Stimulated activated CD8-positive, alpha-beta memory T cell treated with anti-CD3 and anti-CD28 coated beads, Interleukin-15, amount 100 ng/mL, for 48 hours (primary cell): ENCODE data around the gene KRT6A.
"Not testable (repeated sequence)": the region's sequence is repeated elsewhere in the genome, so short reads cannot be mapped to it uniquely, and the experiment has no call there.

Experiments used
- DNase-seq, 2 donors: peaks; one replicate each; pipeline ENCODE4 v3.0.0-alpha.2; 2020; ENCODE audit warnings: low read depth in 2 of 2

KRT6A gene

DNA sequence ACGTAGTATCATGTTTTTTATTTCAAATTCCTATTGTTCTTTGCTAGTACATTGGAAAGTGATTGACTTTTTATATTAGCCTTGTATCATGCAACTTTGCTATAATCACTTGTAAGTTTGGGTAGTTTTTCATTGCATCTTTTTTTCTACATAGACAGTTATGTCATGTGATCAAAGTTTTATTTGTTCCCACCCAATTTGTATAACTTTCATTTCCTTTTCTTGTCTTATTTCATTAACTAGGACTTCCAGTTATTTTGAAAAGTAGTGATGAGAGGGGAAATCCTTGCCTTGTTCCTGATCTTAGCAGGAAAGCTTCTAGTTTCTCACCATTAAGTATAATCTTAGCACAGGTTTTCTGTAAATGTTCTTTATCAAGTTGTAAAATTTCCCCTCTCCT is 9.8 kb upstream of the KRT6A start:
- no peak for DNase-seq

DNA sequence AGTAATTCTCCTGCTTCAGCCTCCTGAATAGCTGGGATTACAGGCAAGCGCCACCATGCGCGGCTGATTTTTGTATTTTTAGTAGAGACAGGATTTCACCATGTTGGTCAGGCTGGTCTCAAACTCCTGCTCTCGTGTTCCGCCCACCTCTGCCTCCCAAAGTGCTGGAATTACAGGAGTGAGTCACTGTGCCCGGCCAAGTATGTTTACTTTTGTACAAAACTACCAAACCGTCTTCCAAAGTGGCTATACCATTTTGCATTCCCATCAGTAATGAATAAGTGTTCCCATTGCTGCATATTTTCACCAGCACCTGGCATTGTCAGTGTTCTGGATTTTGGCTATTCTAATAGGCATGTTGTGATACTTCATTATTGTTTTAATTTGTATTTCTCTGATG is 8.4 kb upstream of the KRT6A start:
- no peak for DNase-seq

DNA sequence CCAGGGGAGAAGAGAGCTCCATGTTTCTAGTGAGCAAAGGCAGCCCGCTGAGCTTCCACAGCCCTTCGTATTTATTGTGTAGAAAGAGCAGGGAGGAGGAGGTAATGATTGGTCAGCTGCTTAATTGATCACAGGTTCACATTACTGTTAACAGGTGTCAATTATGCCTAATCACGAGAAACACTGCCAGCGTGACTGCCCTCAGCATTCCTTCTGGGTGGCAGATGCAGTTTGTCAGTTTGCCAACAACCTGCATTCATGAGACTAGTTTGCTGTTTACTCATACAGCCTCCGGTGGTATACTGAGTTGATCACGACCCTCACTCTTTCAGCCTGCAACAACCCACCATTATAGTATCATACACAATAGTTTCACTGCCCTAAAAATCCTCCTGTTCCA is 7.5 kb upstream of the KRT6A start:
- DNase-seq, result not testable (repeated sequence)

DNA sequence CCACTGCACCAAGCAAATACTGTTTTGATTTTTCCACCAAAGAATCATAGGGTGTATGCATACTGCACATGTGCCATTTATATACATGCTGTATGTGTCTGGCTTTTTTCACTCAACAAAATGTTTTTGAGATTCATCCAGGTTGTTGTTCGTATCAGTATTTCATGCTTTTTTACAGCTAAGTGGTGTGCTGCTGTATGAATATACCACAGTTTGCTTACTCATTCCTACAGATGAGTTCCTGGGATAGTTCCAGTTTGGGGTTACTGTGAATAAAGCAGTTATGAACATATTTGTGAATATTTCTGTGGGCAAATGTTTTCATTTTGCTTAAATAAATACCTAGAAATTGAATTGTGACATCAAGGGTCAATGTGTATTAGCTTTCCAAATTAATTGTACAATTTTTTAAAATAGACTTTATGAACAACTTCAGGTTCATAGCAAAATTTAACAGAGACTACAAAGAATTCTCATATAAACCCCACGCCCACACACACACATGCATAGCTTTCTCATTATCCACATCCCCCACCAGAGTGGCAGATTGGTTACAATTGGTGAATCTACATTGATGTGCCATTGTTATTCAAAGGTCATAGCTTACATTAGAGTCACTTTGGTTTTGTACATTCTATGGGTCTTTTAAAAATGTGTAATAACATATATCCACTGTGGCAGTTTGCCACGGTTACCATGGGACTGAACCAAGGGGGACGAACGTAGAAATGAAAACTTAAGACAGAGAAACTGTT is 6.9 kb upstream of the KRT6A start:
- DNase-seq, result no peak

DNA sequence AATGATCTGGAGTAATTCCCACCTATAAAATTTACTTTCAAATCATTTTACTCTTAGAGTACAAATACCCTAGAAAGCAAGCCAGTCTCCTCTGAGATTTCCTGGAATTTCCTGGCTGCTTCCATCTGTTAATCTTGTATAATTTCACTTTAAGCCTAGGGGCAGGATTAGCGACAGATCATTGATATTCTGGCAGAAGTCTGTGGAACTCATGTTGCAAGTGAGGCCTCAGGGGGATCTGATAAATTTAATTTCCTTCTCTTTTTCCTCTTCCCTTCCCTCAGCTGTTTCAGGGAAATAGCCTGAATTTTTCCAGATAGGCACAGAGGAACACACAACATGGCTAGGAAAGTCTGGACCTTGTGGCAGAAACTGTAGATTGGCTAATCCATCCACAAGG is 5.9 kb upstream of the KRT6A start:
- no peak for DNase-seq

DNA sequence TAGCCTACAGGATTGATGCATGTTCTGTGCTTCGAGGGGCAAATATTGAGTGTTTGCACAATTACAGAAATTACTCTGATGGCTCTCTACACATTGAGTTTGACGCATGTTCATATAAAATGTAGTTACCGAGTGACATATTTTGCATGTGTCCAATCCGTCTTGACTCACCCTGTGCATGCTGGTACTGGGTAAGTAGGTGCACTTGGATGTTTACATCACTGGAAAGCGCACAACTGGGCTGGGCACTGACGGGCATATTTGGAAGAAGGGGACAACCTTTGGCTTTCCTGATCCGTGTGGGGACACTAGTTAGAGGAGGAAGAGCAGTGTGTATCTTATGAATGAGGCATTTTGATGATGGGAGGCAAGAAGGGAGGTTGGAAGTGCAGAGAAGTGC is 4.9 kb upstream of the KRT6A start:
- DNase-seq, result no peak

DNA sequence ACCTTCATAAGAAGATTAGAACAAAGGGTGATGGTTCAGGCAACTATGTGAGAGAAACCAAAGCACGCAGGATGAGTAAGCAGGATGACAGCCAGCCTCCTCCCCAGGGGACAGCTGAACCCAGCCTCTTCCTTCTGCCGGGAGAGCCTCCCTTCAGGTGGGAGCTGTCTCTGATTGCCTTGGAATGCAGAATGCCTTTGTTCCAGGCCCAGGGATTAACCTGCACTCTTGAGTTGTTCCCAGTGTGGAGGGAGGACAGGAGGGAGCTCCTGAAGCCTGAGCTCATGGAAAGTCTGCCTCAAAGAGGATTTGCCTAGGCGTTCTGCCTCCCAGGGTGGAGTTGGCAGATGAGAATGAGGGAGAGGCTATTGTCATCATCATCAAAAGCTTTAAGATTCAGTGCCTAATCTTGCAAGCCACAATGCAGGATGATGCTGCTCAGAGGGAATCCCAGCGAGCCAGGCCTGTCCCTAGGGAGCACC is 3.6 kb upstream of the KRT6A start:
- no peak for DNase-seq

DNA sequence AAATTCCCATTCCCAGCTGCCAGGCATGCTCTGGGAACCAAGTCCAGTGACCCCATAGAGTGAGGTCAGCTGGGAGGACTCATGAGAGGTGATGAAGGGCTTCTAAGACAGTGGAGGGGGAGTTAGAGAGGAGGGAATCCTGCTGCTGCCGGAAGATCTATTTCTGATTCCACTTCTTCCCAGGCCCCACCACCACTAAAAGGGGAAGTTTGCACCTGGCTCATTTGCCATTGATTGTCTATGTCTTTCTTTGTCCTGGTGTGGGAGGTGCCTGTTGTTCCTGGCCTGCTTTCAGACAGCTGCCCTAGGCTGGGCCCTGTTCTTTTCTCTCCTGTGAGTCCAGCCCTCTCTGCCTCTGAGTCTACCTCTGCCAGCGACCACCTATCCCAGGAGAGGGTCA is 3.0 kb upstream of the KRT6A start:
- DNase-seq, result no peak

DNA sequence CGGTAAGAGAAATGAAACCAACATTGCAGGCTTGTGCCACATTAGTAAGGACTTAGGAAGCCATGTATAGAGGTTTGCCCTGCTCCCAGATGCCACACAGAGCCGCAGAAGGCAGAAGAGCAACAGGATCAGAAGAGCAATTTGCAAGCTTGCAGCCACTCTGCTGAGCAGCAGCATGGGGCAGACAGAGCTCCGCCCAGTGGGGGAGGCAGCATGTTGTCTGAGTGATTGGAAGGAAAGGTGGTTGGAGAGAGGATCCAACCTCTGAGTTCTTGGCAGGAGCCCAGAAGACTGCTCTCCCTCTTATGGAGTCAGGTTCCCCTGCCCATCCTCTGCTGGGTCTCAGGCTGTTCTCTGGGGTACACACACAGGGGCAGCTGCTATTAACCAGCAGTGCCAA is 2.3 kb upstream of the KRT6A start:
- DNase-seq, result no peak

DNA sequence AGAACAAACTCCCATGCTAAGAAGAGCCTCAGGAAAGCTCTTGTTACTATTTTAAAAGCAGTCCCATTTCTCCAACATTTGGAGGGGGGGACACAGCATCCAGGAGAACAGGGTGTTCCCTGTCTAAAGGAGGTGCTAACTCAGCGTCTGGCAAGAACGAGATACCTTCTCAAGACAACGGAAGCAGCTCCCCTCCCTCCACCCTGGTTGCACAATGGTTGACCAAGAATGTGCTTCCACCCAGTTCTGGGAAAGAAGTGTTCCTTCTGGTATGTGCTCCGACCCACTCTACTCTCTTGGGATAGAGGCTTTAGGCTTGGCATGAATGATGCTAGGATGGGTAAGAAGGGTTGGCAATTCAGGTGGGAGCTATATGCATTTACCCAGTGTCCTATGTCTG is 1.5 kb upstream of the KRT6A start:
- no peak for DNase-seq

DNA sequence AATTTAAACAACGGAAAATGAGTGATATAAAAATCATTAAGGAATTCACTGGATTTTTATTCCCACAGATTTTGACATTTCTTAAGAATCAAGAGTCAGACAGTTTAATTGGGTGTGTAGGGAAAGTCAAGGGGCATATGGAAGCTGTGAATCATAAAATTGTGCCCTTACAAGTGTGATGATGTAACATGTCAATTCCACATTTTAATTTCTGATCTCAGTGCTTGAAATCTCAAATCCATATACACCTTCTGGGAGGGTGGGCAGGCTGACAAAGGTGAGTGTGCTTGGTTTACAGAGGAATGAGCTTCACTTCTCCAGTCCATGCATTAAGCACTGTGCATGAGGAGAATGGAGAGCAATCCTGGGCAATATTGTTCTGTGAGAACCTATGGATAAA is 1.0 kb upstream of the KRT6A start:
- no peak for DNase-seq

DNA sequence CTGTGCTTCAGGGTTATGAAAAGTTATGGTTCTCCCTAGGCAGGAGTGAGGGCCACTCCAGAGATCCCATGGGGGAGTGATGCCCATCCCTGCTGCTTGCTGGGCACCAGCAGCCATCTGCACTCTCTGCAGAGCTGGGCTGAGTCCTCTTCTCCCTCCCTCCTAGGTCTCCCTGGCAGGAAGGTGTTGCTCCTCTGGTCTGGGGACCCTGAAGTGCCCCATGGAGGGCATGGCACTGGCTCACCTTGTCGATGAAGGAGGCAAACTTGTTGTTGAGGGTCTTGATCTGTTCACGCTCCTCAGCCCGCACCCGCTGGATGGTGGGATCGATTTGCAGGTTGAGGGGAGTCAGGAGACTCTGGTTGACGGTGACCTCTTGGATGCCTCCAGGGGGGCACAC is 652 bp downstream of the KRT6A start:
- not testable (repeated sequence) for DNase-seq

DNA sequence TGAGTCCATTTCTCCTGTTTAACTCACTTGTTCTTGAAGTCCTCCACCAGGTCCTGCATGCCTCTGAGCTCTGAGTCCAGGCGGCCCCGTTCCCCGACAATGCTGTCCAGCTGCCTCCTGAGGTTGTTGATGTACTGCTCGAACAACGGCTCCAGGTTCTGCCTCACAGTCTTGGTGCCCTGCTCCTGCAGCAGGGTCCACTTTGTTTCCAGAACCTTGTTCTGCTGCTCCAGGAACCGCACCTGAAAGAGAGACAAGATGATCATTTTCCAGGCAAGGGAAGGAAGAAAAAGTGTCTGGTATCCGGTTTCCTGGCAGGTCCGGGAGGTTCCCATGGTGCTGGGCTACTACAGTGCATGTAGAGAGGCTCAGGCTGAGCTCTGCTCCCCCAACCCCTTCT is 1.6 kb downstream of the KRT6A start:
- not testable (repeated sequence) for DNase-seq

DNA sequence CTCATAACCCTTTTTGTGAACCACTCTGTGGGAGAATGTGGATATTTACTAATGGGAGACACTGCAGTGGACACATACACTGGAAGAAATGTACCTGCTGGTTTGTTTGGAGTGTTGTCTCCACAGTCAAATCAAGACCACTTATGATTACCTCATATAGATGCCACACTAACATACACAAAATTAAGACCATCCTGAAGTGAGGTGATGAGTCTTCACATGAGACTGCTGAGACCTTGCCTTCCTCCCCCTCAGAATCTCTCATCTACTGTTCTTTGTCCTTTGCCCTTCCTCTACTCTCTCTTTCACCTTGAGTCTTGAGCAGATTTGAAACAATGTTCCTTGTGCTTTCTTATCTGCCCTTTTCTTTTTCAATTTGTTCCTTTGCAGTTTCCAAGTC is 4.3 kb downstream of the KRT6A start:
- DNase-seq, result no peak

DNA sequence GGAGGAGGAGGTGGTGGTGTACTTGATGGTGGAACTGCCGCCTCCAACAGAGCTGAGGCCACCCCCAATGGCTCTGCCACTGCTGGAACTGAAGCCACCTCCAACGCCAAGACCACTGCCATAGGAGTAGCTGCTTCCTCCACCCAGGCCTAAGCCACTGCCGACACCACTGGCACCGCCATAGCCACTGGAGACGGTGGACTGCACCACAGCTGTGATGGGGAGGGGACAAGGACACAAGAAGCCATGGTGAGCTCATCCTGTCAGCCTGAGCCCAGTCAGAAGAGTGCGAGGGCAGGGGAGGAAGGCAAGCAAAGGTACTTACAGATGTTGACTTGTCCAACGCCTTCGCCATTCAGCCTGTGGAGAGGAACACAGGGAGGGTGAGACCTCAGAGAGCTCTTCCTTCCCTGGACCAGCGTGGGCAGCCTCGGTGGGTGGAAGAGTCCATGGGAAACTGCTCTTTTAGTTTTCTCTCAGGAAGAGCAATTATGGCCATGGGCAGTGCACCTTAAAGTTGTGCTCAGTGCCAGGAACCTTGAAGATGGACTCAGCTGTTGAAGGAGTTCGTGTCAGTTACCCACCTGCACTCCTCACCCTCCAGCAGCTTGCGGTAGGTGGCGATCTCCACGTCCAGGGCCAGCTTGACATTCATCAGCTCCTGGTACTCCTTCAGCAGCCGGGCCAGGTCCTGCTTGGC is 5.2 kb downstream of the KRT6A start:
- not testable (repeated sequence) for DNase-seq

DNA sequence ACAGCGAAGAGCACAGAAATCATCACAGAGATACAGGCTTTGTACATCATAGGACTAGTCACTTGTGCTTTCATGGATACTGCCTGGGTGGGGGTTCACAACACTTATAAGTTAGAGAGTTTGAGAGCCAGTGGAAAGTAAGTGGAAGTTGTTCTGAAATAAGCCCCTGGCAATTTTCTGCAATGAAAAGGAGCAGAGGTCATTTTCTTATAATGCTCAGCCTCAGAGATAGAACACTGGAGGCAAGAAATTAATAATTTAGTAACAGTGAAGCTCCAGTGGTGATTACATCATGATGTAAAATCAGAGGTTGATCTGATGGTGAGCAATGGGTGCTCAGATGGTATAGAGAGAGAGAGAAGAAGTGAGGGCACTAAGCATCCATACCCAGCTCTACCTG is 5.8 kb downstream of the KRT6A start:
- DNase-seq, result no peak

DNA sequence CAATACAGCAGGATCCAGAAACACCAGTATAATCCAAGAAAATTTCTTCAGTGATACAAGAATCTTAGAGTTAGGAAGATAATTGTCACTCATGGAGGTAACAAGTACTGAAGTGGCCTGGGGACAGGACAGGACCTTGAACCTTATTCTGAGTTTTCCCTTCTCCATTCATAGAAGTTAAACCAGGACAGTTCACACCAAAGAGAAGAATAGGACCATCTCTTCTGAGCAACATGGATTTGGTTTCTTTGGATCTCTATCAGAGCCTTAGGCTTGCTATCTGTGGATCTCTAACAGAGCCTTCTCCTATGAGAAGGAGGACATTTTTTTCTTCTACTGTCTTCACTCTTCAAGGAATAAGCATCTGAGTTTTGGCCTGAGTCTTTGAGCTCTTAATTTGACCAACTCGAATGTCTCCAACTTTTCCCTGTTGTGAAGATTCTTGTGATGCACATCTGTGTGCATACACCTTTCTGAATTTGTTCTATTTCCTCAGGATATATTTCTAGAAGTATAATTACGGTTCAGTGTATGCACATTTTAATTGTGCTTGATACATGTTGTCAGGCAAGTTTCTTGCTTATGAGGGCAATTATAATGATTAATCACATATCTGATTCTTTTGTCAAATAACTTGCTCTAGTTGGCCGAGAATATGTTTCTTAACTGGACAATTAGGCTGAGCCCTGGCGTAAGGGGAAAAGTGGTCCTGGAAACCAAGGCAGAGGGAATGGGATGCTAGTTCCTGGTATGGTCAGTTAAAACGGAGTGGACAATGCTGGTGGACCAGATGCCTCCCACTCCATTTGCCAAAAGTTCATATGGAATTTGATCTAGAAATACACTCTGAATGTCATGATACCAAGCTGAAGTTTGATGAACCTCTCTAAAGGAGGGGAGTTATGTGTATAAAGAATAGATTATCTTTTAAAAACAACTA is 6.6 kb downstream of the KRT6A start:
- DNase-seq, result no peak

DNA sequence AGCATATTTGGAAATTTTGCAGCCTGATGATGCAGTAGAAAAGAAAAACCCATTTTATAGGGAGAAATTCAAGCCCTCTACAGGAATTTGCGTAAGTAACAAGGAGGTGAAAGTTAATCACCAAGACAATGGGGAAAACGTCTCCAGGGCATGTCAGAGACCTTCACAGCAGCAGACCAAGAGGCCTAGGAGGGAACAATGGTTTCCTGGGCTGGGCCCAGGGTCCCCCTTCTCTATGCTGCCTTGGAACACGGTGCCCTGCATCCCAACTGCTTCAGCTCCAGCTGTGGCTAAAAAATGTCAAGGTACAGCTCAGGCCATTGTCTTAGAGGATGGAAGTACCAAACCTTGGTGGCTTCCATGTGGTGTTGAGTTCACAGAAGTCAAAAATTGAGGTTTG is 13.0 kb downstream of the KRT6A start:
- no peak for DNase-seq

DNA sequence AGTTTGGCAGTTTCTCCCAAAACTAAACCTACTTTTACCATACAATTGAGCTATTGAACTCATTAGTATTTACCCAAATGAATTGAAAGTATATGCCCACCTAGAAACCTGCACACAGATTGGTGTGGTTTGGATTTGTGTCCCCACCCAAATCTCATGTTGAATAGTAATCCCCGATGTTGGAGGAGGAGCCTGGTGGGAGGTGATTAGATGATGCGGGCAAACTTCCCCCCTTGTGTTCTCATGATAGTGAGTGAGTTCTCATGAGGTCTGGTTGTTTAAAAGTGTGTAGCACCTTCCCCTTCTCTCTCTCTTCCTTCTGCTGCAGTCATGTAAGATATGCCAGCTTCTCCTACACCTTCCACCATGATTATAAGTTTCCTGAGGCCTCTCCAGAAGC is 15.4 kb downstream of the KRT6A start:
- no peak for DNase-seq

DNA sequence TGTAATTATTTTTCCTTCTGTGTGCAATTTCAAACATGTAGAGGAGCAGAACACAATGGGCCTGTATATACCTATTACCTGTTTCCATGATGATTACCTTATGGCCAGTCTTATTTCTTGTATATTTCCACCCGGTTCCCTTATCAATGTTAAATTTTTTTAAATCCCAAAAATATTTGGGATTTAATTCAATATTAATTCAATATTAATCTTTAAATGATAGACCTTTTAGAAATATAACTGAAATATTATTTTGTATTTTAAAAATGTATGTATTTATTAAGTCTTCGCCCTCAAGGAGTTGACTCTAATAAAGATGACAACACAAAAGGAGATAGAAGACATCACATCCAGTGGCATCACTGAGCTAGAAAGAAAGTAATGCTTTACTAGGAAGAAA is 18.8 kb downstream of the KRT6A start:
- no peak for DNase-seq

DNA sequence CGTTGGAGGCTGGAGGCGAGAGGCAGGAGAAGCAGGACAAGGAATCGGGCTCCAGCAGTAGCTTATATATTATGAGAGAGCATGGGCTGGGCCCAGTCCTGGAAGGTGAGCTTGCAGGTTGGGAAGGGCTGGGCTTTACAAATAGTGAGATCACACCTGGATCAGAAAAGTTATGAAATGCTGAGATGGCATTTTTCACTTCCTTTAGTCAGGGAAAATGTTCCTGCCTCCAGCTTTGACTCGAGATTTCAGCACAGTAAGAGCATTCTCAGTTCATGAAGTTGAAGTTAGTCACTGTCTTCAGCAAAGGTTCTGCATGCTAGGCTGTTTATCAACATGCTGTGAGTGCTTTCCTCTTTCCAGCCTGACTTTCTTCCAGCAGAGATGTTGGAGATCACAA is 19.3 kb downstream of the KRT6A start, which contains the start of gene KRT6C:
Gene KRT6C, minus strand, starts transcription at position 38 of the 400 bp plus-strand sequence. CDS start 68 bp downstream, outside the sequence.
- DNase-seq, result no peak

DNA sequence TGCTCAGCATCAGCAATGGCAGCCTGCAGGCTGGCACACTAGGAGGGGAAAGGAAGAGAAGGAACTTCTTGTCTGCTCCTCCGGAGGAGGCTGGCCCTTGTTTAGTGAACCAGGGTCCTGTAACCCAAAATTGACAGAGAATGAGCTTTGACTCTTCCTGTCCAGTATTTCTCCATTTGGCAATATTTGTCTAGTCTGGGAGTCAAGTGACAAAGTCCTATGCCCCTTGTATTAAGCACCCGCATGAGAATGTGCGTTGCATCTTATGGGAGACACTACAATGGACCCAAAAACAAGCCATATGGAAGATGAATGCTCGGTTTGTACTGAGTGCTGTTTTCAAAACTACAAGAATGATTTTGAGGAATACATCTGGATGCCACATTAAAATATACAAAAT is 23.2 kb downstream of the KRT6A start:
- no peak for DNase-seq
